GM21786 (cell line): Measurements from ENCODE around the gene ZCCHC7.
"Not testable (repeated sequence)": the region's sequence is repeated elsewhere in the genome, so short reads cannot be mapped to it uniquely, and the experiment has no call there.

Experiments
- ATAC-seq: cut with Tn5 transposase; IDR thresholded peaks from one replicate; pipeline ENCODE4 v1.9.1; 2021; ENCODE audit not compliant: unreplicated experiment

ZCCHC7 gene

GRCh38 chr9:37172557-37172956, 52.2 kb downstream of the ZCCHC7 start:
- ATAC-seq: no peak

GRCh38 chr9:37174247-37174646, 53.9 kb downstream of the ZCCHC7 start:
- ATAC-seq: no peak

- no peak for ATAC-seq
Observed at GRCh38 chr9:37178742-37179141, 58.4 kb downstream of the ZCCHC7 start.

GRCh38 chr9:37179576-37179975, 59.2 kb downstream of the ZCCHC7 start:
- ATAC-seq: no peak

- ATAC-seq: no peak
Observed at GRCh38 chr9:37180138-37180537, 59.8 kb downstream of the ZCCHC7 start.

GRCh38 chr9:37182718-37183117, 62.3 kb downstream of the ZCCHC7 start:
- ATAC-seq: no peak

GRCh38 chr9:37184905-37185867, 64.8 kb downstream of the ZCCHC7 start:
- ATAC-seq: no peak

GRCh38 chr9:37187292-37187691, 66.9 kb downstream of the ZCCHC7 start:
- peak; percentile 46 for ATAC-seq

GRCh38 chr9:37187713-37188439, 67.5 kb downstream of the ZCCHC7 start:
- peak; percentile 73 for ATAC-seq

GRCh38 chr9:37190739-37191138, 70.4 kb downstream of the ZCCHC7 start:
- ATAC-seq: not testable (repeated sequence)

- ATAC-seq: no peak
Observed at GRCh38 chr9:37191403-37192089, 71.2 kb downstream of the ZCCHC7 start.

- ATAC-seq: no peak
Observed at GRCh38 chr9:37192803-37193202, 72.4 kb downstream of the ZCCHC7 start.

- peak; percentile 61 for ATAC-seq
Observed at GRCh38 chr9:37197158-37198038, 77.0 kb downstream of the ZCCHC7 start.

GRCh38 chr9:37198039-37198729, 77.8 kb downstream of the ZCCHC7 start:
- ATAC-seq: no peak

- ATAC-seq: no peak
Observed at GRCh38 chr9:37198831-37199230, 78.5 kb downstream of the ZCCHC7 start.

GRCh38 chr9:37200433-37201005, 80.1 kb downstream of the ZCCHC7 start:
- no peak for ATAC-seq

- no peak for ATAC-seq
Observed at GRCh38 chr9:37201581-37201980, 81.2 kb downstream of the ZCCHC7 start.

- ATAC-seq: no peak
Observed at GRCh38 chr9:37202091-37202490, 81.7 kb downstream of the ZCCHC7 start.

- ATAC-seq: not testable (repeated sequence)
Observed at GRCh38 chr9:37203456-37203855, 83.1 kb downstream of the ZCCHC7 start.
